NCI-H146 treated with DMSO at 0.1 percent for 48 hours (cell line): ENCODE measurements around the gene ARHGEF28.
A peak's percentile ranks its signal among the peaks of the same experiment; 100 is the strongest.

Source experiments
- DNase-seq: peaks from one replicate; lab custom pipeline; 2025; ENCODE audit not compliant: unreplicated experiment; lab: John Stamatoyannopoulos, UW

Gene ARHGEF28

GRCh38 chr5:73732045-73732444 lies 106.0 kb downstream of the ARHGEF28 start:
- no peak for DNase-seq

GRCh38 chr5:73733219-73733618 lies 107.2 kb downstream of the ARHGEF28 start:
- no peak for DNase-seq

- no peak for DNase-seq
Observed at GRCh38 chr5:73735032-73735734, 109.2 kb downstream of the ARHGEF28 start.

GRCh38 chr5:73739650-73740049 lies 113.7 kb downstream of the ARHGEF28 start:
- DNase-seq, result no peak

DNA sequence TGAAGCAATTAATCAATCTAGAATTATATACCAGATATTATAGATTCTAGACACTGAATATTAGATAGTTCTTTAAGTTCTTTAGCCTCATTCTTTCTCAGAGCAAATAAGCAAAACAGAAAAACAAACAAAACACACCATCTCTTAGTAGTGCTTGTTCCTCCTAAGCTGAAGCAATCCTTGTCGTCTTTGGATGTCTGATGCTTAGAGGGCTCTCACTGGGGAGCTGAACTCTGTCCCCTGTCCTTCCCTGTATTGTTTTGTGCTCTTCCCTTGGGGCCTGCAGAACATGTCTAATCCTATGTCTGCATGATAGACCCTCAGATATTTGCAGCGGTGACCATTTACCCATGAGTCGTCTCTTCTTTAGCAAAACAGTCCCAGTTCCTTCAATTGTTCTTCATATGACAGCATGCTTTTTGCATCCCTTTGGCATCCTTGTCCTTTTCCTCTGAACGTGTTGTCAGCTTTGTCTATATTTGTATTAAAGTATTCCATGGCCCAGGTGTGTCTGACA lies 114.3 kb downstream of the ARHGEF28 start:
- DNase-seq, result no peak

- DNase-seq, result no peak
Observed at GRCh38 chr5:73743161-73743560, 117.2 kb downstream of the ARHGEF28 start.

GRCh38 chr5:73745836-73746235 lies 119.8 kb downstream of the ARHGEF28 start:
- no peak for DNase-seq

DNA sequence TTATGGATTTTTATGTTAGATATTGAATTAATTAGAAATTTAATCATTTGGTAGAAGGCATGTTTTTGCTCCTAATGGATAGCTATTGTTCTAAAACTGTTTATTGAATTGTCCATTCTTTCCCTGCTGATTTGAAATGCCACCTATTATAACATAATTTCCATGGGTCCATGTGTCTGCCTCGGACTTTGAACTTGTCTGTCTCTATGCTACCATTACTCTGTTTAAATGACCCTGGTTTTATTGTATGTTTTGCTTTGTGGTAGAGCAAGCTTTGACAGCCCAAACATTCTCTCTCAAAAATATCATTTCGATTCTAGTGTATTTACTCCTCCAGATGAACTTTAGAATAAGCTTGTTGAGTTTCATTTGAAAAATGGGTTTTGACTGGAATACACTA lies 120.6 kb downstream of the ARHGEF28 start:
- no peak for DNase-seq

GRCh38 chr5:73747696-73748380 lies 121.8 kb downstream of the ARHGEF28 start:
- DNase-seq, result no peak

DNA sequence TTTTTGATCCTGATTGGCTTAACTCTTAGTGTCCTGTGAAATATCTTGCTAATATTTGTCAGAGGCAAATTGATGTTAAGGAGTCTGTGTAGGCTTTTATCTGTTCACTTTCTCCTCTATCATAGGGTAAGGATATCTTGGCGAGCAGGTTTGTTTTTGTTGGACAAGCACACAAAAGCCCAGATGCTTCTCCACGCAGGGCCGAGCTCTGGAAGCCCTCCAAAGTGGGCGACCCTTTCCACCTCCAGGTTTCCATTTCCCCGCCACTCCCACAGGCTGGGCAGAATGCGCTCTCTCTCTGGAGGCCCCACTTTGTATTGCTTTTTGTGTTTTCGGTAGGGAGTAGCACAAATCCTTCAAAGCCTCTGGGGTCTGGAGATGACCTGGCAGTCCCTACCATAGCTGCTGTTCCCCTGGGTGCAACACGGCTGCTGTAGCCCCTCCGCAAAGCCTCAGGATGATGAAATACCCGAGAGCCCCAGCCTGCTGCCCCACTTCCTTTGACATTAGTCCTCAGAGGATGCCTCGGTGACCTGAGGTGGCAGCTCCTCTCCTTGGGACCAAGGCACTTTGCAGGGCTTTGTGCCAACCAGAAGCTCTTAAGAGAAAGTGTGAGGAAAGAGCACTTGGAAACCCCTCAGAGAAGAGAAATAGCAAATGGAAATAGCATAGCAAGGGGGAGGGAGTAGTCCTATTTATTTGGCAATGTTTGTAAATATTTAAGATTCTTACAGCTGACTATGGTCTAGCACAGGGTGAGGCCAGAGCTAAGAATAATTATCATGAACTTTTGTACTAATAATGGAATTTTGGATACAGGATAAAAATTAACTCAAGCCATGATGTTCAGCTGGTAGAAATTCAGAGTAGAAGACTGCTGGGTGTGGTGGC lies 122.8 kb downstream of the ARHGEF28 start:
- no peak for DNase-seq

GRCh38 chr5:73749485-73750270 lies 123.7 kb downstream of the ARHGEF28 start:
- DNase-seq, result no peak

GRCh38 chr5:73751254-73751914 lies 125.4 kb downstream of the ARHGEF28 start:
- no peak for DNase-seq

DNA sequence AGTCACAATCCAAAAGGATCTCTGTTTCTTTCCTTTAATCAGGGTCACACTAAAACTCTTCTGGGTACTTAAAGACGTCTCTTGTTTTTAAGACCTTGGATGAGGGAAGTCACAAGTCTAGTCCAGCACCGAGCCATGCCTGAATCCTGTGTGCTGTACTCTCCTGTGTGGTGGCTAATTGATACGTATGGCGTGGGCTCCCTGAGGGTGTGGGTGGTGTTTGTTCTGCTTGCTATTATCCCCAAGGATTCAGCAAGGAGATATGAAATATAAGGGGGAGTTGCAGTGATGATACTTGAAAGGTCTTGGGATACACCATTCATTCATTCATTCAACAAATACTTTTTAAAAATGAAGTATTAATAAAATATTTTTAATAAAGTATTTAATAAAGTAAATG lies 128.3 kb downstream of the ARHGEF28 start:
- no peak for DNase-seq

DNA sequence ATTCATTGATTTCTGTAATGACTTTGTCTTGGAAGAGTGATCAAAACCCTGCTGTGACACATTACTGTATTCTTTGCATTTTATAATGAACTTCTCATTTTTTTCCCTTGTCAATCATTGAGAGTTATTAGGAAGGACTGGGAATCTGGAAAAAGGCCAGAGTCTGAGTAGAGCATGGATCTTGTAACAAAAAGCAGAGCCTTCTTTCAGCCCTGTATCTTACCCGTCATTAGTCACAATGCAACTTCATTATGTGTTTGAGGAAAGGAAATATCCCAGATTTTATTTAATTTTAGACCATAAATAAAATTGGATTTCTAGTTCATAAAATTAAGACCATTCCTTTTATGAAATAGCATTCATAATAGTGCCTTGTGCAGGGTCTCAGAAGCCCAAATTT lies 131.4 kb downstream of the ARHGEF28 start:
- DNase-seq, result no peak

DNA sequence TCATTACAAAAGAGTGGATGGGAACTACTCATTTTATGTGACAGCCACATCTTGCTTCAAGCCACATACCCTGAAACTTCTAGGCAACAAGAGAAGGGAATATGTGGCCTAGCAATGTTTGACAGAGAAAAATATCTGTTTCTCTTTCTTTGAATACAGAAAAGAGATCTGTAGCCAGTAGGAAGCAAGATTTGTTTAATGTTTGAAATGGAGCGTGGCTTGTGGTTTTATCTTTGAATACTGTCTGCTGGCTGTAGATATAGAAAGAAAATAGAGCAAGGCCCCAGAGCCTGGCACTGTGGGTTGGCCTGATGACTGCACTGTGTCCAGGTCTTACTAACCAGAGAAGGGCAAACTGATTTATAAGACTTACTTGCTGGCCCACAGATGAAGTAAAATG lies 133.8 kb downstream of the ARHGEF28 start:
- DNase-seq, result no peak

DNA sequence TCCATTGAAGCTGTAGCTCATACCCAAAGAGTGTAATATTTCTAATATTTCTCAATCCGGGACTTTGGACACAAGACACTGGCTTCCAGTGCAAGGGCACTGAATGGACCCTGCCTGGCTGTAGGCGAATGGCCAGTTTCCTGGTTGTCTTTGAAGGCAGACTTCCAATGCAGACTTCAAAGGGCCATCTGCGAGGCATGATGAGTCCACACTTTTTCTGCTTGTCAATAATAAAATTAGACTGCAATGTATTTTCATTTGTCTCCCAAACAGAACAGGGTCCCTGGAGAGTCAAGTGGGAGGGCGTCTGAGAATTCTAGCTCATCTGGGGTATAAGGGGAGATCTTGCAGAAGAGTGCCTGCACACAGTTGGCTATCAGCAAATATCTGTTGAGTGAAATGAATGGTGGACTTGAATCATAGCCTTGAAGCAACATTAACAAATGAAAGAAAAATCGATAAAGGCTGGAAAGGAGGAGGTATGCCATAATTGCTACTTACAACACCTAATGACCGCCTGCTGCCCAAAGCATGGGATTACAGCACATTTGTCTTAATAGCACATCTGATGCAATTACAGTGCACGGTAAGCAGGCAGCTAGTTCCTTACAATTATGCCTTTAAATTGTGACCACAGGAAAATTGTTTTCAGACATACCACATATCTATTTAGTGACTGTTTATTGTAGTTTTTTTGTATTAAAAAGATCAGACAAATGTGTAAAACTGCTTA lies 137.5 kb downstream of the ARHGEF28 start:
- DNase-seq, result peak; percentile 97

DNA sequence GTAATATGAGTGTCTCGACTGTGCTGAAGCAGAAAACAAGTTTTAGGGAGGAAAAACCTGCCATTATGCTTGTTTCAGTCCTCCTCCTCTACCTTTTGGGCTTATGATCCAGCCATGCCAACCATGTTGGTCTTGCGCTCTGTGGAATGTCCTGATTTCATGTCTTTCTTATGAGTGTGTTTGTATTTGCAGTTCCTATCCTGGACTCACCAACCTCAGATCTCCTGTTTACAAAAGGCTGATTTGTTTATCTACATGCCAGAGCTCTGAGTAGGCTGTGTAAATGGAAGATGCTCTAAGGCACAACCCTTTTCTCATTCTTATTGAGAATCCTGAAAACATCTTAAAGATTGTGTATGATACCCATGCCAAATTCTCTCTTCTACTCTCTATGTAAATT lies 138.6 kb downstream of the ARHGEF28 start:
- DNase-seq, result no peak

- no peak for DNase-seq
Observed at GRCh38 chr5:73764996-73765395, 139.0 kb downstream of the ARHGEF28 start.

- DNase-seq, result no peak
Observed at GRCh38 chr5:73766902-73767301, 140.9 kb downstream of the ARHGEF28 start.
